Vagina (tissue), 2 donors: ENCODE data around the gene S100A2.

Experiments used
- POLR2AphosphoS5 ChIP-seq, 2 donors: sonication (generic); formaldehyde crosslinking; IDR thresholded peaks; one replicate each; pipeline ENCODE4 v1.9.0; 2017; ENCODE audit warnings: antibody characterized with exemption in 2 of 2, mild to moderate bottlenecking in 2 of 2, low read depth in 1 of 2; ENCODE audit not compliant: insufficient read depth in 1 of 2
- TF ChIP-seq, protein P1 (sequence below), 3 experiments: fragments of 450-650 bp in 2 of 3; fragments of 200-600 bp in 1 of 3; sonication (generic) in 1 of 3; IDR thresholded peaks; one replicate each; pipeline ENCODE4 v1.5.1; 2017 to 2019; ENCODE audit warnings: antibody characterized with exemption in 3 of 3, mild to moderate bottlenecking in 2 of 3, moderate library complexity in 2 of 3

DNA sequence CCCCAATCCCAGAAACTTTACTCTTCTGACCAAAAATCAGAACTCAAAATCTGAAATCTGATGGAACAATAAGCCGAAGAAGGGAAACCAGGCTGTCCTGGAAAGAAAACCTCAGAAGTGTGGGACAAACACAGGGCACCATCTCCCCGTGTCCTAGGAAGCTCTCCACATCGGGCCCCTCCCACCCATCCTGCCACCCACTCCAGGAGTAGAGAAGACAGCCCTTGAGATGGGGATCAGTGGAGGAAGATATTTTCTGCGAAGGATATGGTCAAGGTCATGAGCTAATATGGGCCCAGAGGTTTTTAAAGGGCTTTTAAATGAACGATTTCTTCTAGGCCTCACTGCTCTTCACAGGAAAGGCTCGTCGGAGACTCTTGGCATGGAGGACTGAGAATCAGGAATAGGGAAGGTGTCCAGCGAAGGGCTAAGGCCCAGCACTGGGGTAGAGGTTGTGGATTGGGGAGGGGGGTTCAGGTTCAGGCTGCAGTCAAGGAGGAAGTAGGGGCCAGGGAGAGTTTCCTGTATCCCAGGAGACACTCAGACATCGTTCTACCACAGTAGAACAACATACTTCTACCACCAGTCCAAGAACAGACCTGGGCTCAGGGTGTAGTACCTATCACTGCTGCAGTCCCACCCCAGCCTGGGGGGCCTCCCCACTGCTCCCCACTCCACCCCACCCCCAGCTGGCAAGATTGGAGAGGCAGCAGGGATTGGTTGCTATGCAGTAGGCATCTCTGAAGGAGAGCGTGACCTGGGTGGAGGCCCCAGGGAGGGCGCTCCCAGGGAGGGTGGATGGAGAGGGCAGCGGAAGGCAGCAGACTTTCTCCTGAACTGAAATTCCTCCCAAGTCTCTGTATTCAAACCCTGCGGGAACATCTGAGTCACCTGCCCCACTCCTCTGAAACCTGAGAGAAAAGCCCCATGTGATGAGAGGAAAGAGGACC lies 23.7 kb downstream of the S100A2 start:
- TF ChIP-seq, protein P1, sequence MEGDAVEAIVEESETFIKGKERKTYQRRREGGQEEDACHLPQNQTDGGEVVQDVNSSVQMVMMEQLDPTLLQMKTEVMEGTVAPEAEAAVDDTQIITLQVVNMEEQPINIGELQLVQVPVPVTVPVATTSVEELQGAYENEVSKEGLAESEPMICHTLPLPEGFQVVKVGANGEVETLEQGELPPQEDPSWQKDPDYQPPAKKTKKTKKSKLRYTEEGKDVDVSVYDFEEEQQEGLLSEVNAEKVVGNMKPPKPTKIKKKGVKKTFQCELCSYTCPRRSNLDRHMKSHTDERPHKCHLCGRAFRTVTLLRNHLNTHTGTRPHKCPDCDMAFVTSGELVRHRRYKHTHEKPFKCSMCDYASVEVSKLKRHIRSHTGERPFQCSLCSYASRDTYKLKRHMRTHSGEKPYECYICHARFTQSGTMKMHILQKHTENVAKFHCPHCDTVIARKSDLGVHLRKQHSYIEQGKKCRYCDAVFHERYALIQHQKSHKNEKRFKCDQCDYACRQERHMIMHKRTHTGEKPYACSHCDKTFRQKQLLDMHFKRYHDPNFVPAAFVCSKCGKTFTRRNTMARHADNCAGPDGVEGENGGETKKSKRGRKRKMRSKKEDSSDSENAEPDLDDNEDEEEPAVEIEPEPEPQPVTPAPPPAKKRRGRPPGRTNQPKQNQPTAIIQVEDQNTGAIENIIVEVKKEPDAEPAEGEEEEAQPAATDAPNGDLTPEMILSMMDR (IDR thresholded peaks at IDR 0.05), result no peak
- no peak for TF ChIP-seq POLR2AphosphoS5 (IDR thresholded peaks at IDR 0.05; ENCODE audit: insufficient read depth in 1 of 2, low read depth in 1 of 2)
